ENCODE data around the gene FBLN1. TPM values are rescaled to one million over a fixed set of nuclear protein-coding genes. Genes with fewer than 3 reads are reported as not detected.

FBLN1 gene
- total and polyA plus RNA-seq, 2 of the 8 experiments (the other 6 are each of a cell fraction or from before 2014, with no cell fraction given): 159 to 168 TPM

GRCh38 chr22:45521178-45521577 is 18.5 kb downstream of the FBLN1 start (continued):
- TF ChIP-seq CHD7 (IDR thresholded peaks at IDR 0.05; ENCODE audit: insufficient replicate concordance, low read length) (no peak), BCL11A (IDR thresholded peaks at IDR 0.05; ENCODE audit: low read depth in 2 of 2, low read length in 2 of 2) (no peak), TAF1 (IDR thresholded peaks at IDR 0.05; ENCODE audit: low read depth, low read length) (no peak), SIN3A (conservative IDR thresholded peaks at IDR 0.05 in 1 of 2, IDR thresholded peaks at IDR 0.05 in 1 of 2; ENCODE audit: low read depth in 1 of 2, low read length in 2 of 2) (no peak), TEAD4 (IDR thresholded peaks at IDR 0.05; ENCODE audit: low read depth, low read length) (no peak), SIX5 (IDR thresholded peaks at IDR 0.05; ENCODE audit: low read depth, low read length) (no peak), CREB1 (IDR thresholded peaks at IDR 0.05) (no peak), CTCF (IDR thresholded peaks at IDR 0.05; ENCODE audit: control extremely low read depth in 1 of 3, insufficient read depth in 1 of 3, low read depth in 1 of 3, low read length in 3 of 3) (no peak), CEBPB (IDR thresholded peaks at IDR 0.05; ENCODE audit: low read depth, low read length) (no peak), GTF2F1 (IDR thresholded peaks at IDR 0.05; ENCODE audit: borderline replicate concordance, low read depth, low read length) (no peak)

Measured in H1 (cell line).